ENCODE data around the gene LRRTM4.

DNA sequence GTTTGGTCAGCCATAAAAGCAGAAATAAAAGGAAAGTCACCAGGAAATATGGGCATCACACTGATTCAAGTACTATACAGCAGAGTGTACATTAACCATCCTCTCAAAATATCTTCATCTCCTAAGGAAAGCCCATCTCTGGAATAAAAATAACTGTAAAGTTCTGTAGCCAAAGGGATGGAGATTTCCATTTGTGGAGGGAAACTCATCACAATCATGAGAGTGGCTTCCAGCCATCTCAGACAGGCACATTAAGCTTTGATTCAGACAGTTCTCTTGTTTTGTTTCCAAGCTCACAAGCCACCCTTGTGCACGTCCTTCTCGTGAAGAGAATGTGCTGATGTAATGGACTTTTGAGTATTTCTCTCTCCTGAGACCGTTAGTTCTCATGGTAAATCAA lies 695.5 kb downstream of the LRRTM4 start:
- TF ChIP-seq, protein P1, sequence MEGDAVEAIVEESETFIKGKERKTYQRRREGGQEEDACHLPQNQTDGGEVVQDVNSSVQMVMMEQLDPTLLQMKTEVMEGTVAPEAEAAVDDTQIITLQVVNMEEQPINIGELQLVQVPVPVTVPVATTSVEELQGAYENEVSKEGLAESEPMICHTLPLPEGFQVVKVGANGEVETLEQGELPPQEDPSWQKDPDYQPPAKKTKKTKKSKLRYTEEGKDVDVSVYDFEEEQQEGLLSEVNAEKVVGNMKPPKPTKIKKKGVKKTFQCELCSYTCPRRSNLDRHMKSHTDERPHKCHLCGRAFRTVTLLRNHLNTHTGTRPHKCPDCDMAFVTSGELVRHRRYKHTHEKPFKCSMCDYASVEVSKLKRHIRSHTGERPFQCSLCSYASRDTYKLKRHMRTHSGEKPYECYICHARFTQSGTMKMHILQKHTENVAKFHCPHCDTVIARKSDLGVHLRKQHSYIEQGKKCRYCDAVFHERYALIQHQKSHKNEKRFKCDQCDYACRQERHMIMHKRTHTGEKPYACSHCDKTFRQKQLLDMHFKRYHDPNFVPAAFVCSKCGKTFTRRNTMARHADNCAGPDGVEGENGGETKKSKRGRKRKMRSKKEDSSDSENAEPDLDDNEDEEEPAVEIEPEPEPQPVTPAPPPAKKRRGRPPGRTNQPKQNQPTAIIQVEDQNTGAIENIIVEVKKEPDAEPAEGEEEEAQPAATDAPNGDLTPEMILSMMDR (conservative IDR thresholded peaks at IDR 0.05; ENCODE audit: low read length), result no peak
- TF ChIP-seq EZH2phosphoT487 (IDR thresholded peaks at IDR 0.05; ENCODE audit: borderline replicate concordance, low read depth, low read length), result no peak
